LNCAP (cell line): Measurements from ENCODE around the gene TMSB15C.
"Not testable (repeated sequence)": the region's sequence is repeated elsewhere in the genome, so short reads cannot be mapped to it uniquely, and the experiment has no call there.

Experiments used
- TF ChIP-seq, protein P1 (sequence below): fragments of 450-650 bp; IDR thresholded peaks from 2 replicates; pipeline ENCODE4 v1.5.1; 2017; ENCODE audit warnings: mild to moderate bottlenecking

Gene TMSB15C

DNA sequence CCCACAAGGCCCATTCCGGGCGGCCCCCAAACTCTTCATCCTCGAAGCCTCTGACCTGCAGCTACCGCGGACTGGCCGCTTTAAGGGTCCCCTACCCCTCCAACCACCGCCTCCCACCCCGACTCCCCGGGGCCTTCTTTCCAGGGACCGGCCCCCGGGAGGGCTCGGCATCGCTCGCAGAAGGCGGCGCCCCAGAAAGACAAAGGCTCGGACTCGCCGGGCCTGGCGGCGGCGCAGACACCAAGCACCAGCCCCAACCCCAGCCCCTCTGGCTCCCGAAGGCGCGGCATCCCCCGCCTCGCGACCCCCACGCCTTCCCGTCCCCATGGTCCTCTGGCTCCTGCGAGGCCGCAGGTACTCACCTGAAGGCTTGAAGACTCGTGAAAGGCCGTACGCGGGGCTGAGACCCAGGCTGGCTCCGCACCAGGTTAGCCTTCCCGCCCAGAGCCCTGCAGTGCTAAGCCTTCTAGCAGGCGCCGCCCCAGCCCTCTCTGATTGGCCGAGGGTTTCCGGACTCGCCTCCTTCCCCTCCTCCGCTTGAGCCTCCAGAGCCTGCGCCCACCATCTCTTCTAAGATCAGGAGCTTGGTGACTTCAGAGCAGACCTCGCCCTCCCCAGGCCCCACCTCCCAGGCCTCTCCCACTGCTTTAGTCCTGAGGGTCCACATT lies at the start of gene TMSB15C:
Gene TMSB15C (minus strand): TSS at position 459 of the 668 bp plus-strand sequence.
- TF ChIP-seq, protein P1, sequence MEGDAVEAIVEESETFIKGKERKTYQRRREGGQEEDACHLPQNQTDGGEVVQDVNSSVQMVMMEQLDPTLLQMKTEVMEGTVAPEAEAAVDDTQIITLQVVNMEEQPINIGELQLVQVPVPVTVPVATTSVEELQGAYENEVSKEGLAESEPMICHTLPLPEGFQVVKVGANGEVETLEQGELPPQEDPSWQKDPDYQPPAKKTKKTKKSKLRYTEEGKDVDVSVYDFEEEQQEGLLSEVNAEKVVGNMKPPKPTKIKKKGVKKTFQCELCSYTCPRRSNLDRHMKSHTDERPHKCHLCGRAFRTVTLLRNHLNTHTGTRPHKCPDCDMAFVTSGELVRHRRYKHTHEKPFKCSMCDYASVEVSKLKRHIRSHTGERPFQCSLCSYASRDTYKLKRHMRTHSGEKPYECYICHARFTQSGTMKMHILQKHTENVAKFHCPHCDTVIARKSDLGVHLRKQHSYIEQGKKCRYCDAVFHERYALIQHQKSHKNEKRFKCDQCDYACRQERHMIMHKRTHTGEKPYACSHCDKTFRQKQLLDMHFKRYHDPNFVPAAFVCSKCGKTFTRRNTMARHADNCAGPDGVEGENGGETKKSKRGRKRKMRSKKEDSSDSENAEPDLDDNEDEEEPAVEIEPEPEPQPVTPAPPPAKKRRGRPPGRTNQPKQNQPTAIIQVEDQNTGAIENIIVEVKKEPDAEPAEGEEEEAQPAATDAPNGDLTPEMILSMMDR: not testable (repeated sequence)

DNA sequence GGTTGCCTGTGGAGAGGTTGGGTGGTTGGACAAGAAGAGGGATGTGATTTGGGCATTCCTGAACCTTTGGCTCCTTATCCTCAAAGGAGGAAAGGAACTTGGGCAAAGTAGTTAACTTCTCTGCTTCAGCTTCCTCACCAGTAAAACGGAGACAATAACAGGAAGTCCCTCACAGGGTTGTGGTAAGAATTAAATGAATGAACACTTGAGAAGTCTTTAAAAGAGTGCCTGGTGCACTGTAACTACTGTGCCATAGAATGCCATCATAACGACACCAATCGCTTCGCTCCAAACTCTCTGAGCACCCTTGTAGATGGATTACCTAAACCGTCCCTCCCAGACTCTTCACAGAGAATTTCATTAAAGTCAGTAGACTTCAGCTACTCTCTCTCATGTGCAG lies 46.8 kb upstream of the TMSB15C start:
- TF ChIP-seq, protein P1: no peak

DNA sequence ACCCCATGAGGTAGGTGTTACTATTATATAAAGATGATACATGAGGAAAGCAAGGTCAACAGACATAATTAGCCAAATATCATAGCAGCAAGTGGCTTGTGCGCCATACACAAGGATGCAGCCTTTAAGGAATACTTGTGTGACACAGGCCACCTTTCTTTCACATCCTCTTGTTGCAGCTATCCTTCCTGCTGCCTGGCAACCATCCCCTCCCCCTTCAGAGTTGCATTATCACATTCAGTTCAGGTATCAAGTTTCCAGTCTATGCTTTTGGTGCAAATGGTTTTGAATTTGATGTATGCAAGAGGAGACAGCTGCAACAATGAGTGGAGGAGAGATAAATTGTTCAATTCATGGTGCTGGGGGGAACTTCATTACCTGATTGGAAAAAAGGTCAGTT lies 42.7 kb upstream of the TMSB15C start:
- TF ChIP-seq, protein P1: no peak

DNA sequence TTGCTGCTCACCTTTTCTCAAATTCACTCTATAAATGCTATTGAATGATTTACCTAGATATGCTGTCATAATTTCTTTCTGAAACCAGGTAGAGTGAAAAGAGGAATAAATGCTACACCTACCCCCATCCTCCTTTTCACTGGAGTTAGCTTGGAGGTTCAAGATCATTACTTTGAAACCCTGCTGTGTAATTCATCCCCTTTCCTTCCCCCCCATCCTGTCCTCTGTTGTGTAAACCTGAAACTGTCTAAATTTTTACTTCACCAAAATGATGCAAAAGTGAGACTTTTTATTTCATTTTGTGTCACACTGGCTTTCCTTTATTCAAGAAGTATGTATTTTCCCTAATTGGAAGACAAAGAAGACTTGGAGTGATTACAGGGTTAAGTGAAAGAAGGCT lies 41.7 kb upstream of the TMSB15C start:
- TF ChIP-seq, protein P1: no peak

DNA sequence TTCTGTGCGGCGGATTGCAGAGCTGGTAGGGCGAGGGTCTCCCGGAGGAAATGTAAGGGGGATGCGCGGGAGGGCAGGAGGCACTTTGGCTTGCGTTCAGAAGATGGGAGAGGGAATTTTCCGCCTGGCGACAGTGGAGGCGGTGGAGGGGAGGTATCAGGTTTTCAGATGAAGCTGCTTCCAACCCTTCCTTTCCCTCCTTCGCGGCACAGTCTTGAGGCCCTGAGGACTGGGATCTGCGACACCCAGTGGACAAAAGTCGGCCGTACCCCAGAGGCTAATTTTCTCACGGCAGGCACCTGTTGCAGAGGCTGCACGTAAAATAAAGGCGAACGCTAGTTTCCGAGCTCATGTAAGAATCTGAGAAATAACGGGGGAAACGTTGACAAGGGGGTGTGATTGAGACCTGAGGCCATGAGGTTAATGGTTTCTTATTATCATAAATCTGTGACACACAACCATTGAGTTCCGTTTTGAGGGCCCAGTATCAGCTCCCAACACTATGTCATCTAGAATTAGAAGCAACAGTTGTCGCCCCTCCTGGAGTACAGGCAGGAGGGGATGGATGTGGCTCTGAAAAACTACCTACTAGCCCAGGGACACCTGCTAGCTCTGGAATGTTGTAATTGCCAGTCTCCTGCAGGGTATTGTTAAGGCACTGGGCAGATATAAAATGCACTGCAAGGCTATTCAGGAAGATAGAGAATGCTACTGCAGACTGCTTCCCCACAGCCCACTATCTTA lies 37.4 kb upstream of the TMSB15C start:
- TF ChIP-seq, protein P1: peak; percentile 44

DNA sequence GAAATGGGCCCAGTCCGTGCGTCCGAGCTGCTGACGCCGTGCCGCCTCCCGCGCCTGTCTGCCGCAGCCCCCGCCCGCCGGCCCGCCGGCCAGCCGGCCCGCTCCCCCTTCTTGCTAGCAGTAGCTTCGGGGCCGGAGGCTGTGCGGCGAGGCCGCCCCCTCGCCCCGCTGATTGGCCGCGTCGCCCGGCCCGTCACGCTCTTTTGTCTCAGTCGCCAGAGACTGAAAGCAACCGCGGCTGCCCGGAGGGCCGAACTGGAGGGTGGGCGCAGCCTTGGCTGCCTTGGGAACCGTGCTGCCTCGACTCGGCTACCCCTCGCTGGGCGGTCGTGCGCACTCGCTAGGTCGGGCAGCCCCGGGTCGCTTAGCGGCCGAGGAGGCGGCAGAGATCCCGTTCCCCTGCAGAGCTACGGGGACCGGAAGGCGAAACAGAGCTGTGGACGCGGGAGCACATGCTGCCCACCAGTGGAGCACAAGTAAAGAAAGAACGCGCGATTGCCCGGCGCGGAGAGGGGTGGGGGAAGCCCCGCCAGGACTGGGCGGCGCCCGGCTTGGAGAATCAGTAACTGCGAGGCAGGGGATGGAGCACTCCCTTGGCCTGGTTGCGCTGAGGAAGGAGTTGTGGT lies 36.4 kb upstream of the TMSB15C start, which contains the start of gene ZCCHC18:
Gene ZCCHC18 (plus strand): TSS at position 198 of the 626 bp plus-strand sequence. CDS start 1,589 bp downstream, outside the sequence.
- TF ChIP-seq, protein P1: no peak

DNA sequence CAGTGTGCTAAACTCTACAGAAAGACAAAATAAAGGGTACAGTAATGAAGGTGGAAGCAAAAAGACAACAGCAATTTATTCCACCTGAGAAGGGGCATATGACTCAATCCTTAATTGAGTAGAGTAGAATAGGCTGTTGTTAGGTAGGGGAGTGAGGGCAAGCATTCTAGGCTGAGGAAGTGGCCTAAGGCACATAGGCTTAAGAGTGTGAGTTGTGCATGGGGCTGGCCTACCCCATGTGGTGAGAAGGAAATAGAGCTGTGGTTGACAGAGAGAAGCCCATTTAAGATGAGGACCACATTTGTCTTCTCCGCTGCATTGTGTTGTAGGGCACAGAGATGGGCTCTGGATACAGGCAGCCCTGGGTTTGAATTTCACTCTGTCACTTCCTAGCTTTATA lies 32.9 kb upstream of the TMSB15C start:
- TF ChIP-seq, protein P1: no peak
